ENCODE data around the gene FAM193B. TPM values are rescaled to one million over a fixed set of nuclear protein-coding genes. Genes with fewer than 3 reads are reported as not detected.

The FAM193B gene
- total RNA-seq, 3 donors from 2014 or later = 35.4 to 81.5 (median 77.0) TPM

- no peaks in the 10 kb centered on the region for H3K4me1 ChIP-seq
- H3K9me3 ChIP-seq = no peaks in the 10 kb centered on the region
- intact Hi-C loops (cut with DNase I; ENCODE audit: low total_unique reads) = no loop called here
- no peak overlapping the region for H3K4me3 ChIP-seq
- TF ChIP-seq POLR2AphosphoS5 (IDR thresholded peaks at IDR 0.05) (no peak), POLR2A (IDR thresholded peaks at IDR 0.05) (no peak)
- TF ChIP-seq, protein P1, sequence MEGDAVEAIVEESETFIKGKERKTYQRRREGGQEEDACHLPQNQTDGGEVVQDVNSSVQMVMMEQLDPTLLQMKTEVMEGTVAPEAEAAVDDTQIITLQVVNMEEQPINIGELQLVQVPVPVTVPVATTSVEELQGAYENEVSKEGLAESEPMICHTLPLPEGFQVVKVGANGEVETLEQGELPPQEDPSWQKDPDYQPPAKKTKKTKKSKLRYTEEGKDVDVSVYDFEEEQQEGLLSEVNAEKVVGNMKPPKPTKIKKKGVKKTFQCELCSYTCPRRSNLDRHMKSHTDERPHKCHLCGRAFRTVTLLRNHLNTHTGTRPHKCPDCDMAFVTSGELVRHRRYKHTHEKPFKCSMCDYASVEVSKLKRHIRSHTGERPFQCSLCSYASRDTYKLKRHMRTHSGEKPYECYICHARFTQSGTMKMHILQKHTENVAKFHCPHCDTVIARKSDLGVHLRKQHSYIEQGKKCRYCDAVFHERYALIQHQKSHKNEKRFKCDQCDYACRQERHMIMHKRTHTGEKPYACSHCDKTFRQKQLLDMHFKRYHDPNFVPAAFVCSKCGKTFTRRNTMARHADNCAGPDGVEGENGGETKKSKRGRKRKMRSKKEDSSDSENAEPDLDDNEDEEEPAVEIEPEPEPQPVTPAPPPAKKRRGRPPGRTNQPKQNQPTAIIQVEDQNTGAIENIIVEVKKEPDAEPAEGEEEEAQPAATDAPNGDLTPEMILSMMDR (IDR thresholded peaks at IDR 0.05) = no peak
- DNase-seq (ENCODE audit: low spot score in 2 of 2) = peak in 1 of 2 donors; percentile 27
- H3K36me3 ChIP-seq = no peaks in the 10 kb centered on the region
- H3K27me3 ChIP-seq = no peaks in the 10 kb centered on the region
- no peak overlapping the region for H3K27ac ChIP-seq
These were observed 26.8 kb downstream of the FAM193B start for GRCh38 chr5:177527595-177527994.

GRCh38 chr5:177526791-177527190, 27.6 kb downstream of the FAM193B start:
- H3K27me3 ChIP-seq = no peaks in the 10 kb centered on the region
- no peaks in the 10 kb centered on the region for H3K36me3 ChIP-seq
- H3K27ac ChIP-seq = no peak overlapping the region
- no peaks in the 10 kb centered on the region for H3K9me3 ChIP-seq
- intact Hi-C loops (cut with DNase I; ENCODE audit: low total_unique reads) = no loop called here
- peak in 1 of 2 donors; percentile 0 for DNase-seq (ENCODE audit: low spot score in 2 of 2)
- H3K4me1 ChIP-seq = no peaks in the 10 kb centered on the region
- TF ChIP-seq, protein P1 (IDR thresholded peaks at IDR 0.05) = no peak
- TF ChIP-seq POLR2AphosphoS5 (IDR thresholded peaks at IDR 0.05) = no peak
- no peak for TF ChIP-seq POLR2A (IDR thresholded peaks at IDR 0.05)
- H3K4me3 ChIP-seq = no peak overlapping the region

DNA sequence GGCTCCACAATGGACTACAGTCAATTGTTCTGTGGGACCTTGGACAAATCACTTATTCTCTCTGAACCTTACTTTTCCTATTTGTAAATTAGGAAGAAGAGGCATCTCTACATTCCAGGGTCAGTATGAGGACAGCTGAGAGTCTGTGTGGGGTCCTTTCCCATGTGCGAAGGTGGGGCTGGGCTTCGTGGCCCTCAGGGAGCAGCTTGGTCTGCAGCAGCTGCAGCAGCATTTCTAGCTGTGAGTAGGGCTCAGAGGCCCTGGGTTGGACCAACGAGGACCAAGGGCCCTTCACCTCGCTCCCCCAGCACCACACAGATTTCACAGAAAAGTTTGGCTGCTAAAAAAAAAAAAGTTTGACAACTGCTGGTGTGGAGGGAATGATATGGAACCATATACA, 28.2 kb downstream of the FAM193B start:
- Histone ChIP-seq H3K27ac (no peak overlapping the region), H3K4me3 (no peak overlapping the region), H3K9me3 (no peaks in the 10 kb centered on the region), H3K27me3 (no peaks in the 10 kb centered on the region), H3K4me1 (no peaks in the 10 kb centered on the region), H3K36me3 (no peaks in the 10 kb centered on the region)
- TF ChIP-seq, protein P1 (IDR thresholded peaks at IDR 0.05) = no peak
- TF ChIP-seq POLR2A (IDR thresholded peaks at IDR 0.05) = no peak
- TF ChIP-seq POLR2AphosphoS5 (IDR thresholded peaks at IDR 0.05) = no peak
- intact Hi-C loops (cut with DNase I; ENCODE audit: low total_unique reads) = no loop called here
- DNase-seq (ENCODE audit: low spot score in 2 of 2) = no peak

- H3K27me3 ChIP-seq = no peaks in the 10 kb centered on the region
- DNase-seq (ENCODE audit: low spot score in 2 of 2) = no peak
- peak overlapping the region in 1 of 2 donors; percentile 12 for H3K27ac ChIP-seq
- no peaks in the 10 kb centered on the region for H3K9me3 ChIP-seq
- TF ChIP-seq POLR2AphosphoS5 (IDR thresholded peaks at IDR 0.05) = no peak
- no peak for TF ChIP-seq POLR2A (IDR thresholded peaks at IDR 0.05)
- TF ChIP-seq, protein P1 (IDR thresholded peaks at IDR 0.05) = no peak
- H3K36me3 ChIP-seq = no peaks in the 10 kb centered on the region
- no peaks in the 10 kb centered on the region for H3K4me1 ChIP-seq
- intact Hi-C loops (cut with DNase I; ENCODE audit: low total_unique reads) = no loop called here
- no peak overlapping the region for H3K4me3 ChIP-seq
These were observed 29.3 kb downstream of the FAM193B start for GRCh38 chr5:177524941-177525655.

- H3K4me3 ChIP-seq = no peak overlapping the region
- H3K27me3 ChIP-seq = no peaks in the 10 kb centered on the region
- no peak for TF ChIP-seq POLR2A (IDR thresholded peaks at IDR 0.05)
- TF ChIP-seq, protein P1 (IDR thresholded peaks at IDR 0.05) = no peak
- TF ChIP-seq POLR2AphosphoS5 (IDR thresholded peaks at IDR 0.05) = no peak
- H3K9me3 ChIP-seq = no peaks in the 10 kb centered on the region
- H3K27ac ChIP-seq = peak overlapping the region in 1 of 2 donors; percentile 12
- DNase-seq (ENCODE audit: low spot score in 2 of 2) = no peak
- no peaks in the 10 kb centered on the region for H3K4me1 ChIP-seq
- H3K36me3 ChIP-seq = no peaks in the 10 kb centered on the region
- intact Hi-C loops (cut with DNase I; ENCODE audit: low total_unique reads) = no loop called here
These were observed 29.8 kb downstream of the FAM193B start for GRCh38 chr5:177524539-177524900.
